HG03558 (cell line): ENCODE data around the gene CHRM2.

ENCODE experiments used
- ATAC-seq: cut with Tn5 transposase; IDR thresholded peaks from one replicate; pipeline ENCODE4 v1.9.1; 2021; ENCODE audit warnings: moderate number of reproducible peaks; ENCODE audit not compliant: unreplicated experiment; ENCODE audit errors: extremely low read depth

CHRM2 gene

GRCh38 chr7:136956232-136956631 is 87.8 kb downstream of the CHRM2 start:
- no peak for ATAC-seq

- no peak for ATAC-seq
Observed at GRCh38 chr7:136956671-136957070, 88.2 kb downstream of the CHRM2 start.

- no peak for ATAC-seq
Observed at GRCh38 chr7:136957391-136957790, 88.9 kb downstream of the CHRM2 start.

GRCh38 chr7:136958016-136958415 is 89.6 kb downstream of the CHRM2 start:
- no peak for ATAC-seq

GRCh38 chr7:136964347-136964746 is 95.9 kb downstream of the CHRM2 start:
- ATAC-seq = no peak

DNA sequence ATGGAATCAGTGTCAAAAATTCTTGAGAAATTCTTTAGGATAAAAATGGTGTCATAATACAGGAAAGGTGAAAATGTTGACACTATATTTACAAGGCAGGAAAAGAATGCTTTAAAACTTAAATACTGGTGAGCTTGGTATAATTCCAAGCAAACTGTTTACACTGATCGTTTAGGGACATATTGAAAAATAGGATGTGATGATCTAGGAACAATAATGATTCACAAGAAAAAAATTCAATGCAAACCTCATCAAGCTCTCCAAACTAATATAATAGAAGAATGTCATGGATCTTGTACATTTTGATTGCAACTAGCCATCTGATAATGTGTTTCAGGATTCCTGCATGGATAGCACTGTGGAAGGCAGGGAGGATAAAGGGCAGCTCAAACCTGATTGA is 98.4 kb downstream of the CHRM2 start:
- no peak for ATAC-seq

GRCh38 chr7:136969761-136970160 is 101.3 kb downstream of the CHRM2 start:
- no peak for ATAC-seq

DNA sequence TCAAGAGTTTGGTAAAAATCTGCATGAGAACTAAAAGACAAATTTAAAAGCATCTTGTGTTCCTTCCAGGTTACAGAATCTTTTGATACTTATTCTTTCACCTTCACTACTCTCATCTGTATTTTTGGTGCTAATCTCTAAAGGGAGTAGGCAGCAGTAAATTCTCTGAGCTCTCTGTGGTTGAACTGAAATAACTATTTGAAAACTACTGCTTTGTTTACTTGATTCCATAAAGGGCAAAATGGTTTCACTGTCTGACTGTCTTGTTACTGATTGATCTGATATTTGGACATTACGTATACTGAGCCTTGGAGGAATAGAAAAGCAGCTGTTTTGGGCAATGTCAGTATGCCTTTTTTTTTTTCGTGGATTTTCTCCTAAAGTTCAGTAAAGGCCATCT is 103.3 kb downstream of the CHRM2 start:
- ATAC-seq = no peak

- ATAC-seq = no peak
Observed at GRCh38 chr7:136976504-136977251, 108.2 kb downstream of the CHRM2 start.

DNA sequence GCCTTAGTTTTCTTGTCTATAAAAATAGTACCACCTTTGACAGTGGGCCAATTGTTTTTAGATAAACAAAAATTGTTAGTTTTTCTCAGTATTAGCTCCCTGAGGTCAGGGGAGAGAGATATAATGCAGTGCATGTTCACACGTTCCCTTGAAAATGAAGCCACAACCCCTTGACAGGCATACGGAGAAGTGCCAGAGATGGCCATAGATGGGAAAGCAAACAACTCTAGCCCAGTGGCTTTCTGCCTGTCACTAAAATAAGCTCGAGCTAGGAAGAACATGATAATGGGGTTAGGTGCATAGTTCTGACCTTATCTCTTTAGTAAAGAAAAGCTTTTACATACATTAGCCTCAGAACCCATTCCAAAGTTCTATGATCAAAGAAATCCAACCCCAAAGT is 124.9 kb downstream of the CHRM2 start:
- no peak for ATAC-seq

DNA sequence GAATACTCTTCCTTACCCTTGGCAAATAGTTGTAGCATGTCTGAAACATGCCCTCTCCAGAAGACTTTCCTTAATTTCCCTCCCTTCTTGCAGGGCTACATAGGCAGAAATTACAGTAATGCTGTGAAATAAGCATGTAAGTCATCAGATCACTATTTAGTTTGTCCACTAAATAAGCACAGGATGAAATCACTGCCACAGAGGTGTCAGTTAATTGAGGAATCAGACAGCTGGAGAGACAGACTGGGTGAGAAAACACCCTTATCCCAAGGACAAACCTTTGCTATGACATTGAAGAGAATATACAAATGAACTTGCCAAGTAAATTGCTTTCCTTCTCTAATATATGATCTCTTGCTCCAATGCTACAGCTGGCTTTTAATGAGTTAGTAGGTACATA is 129.3 kb downstream of the CHRM2 start:
- no peak for ATAC-seq

- ATAC-seq = no peak
Observed at GRCh38 chr7:136998495-136998894, 130.0 kb downstream of the CHRM2 start.

GRCh38 chr7:137000621-137001020 is 132.2 kb downstream of the CHRM2 start:
- no peak for ATAC-seq

DNA sequence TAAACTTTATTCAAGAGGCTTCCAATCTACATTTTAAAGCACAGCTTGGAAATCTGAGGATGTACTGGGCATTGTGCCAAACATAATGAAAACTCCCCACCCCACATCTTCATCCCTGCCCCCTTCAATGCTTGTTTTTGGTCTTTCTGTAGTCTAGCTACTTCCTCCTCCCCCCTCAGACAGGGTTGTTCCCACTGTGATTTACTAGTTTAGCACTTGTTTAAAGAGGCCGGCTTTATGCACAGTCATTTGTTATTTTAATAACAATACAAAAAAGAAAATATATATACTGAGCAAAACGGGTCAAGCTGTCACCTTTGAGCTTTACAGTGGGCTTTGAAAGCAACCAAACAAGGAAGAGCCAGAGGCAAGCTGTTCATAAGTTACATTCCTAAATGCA is 132.6 kb downstream of the CHRM2 start:
- no peak for ATAC-seq

GRCh38 chr7:137001478-137001877 is 133.0 kb downstream of the CHRM2 start:
- no peak for ATAC-seq

GRCh38 chr7:137003086-137003485 is 134.6 kb downstream of the CHRM2 start:
- ATAC-seq = no peak

DNA sequence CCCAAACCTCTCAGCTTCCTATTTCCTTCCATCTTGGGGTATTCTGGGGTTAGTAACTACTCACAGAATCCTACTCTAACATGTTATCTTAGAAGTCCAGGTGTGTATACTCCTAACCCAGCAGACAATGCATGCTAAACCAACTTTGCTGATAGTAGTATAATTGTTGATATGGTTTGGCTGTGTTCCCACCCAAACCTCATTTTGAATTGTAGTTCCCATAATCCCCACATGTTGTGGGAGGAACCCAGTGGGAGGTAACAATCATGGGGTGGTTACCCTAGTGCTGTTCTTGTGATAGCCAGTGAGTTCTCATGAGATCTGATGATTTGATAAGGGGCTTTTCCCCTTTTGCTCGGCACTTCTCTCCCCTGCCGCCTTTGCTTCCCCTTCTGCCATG is 135.1 kb downstream of the CHRM2 start:
- ATAC-seq = no peak

DNA sequence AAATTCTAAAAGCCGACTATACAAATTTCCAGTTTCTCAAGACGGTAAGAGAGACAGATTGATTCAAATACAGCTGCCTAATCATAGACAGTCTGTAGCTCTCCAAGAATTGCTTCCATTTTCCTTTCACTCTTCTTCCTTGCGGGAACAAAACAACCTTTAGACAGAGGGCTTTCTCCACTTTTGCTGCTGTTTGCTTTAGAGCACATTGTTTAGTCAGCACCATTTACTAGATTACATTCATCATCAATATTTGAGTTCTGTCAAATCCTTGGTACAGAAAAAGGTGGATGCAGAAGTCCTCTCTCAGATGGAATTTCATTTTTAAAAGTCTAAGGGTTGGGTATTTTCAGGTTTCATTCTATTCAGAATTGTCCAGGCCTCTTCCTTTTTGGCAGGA is 137.4 kb downstream of the CHRM2 start:
- no peak for ATAC-seq

DNA sequence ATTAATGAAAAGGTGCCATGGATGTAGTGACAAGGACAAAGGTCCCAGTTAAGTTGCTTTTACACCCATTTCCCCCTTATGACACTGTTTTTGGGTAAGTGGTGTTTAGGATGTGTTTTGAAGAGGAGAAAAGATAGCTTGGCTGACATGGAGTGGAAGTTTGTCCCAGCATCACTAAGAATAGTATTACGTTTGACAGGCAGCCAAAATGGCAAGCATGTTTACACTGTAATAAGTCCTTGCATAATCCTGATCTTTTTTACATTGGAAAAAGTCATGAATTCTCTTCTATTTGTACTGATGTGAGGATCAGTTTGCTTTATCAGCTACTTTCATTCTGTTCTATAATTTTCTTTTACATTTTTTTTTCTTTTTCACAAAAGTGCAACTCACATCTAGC is 137.8 kb downstream of the CHRM2 start:
- ATAC-seq = no peak

GRCh38 chr7:137007001-137007694 is 138.7 kb downstream of the CHRM2 start:
- no peak for ATAC-seq

GRCh38 chr7:137009404-137009803 is 141.0 kb downstream of the CHRM2 start:
- no peak for ATAC-seq

GRCh38 chr7:137015015-137015414 is 146.6 kb downstream of the CHRM2 start:
- ATAC-seq = no peak
